LoVo (cell line): ENCODE results near the gene PNMA1.
"Not testable (repeated sequence)": the region's sequence is repeated elsewhere in the genome, so short reads cannot be mapped to it uniquely, and the experiment has no call there.

Experiments used
- DNase-seq: peaks from one replicate; pipeline ENCODE4 v3.0.0-alpha.2; 2016; ENCODE audit warnings: low spot score

Gene PNMA1

GRCh38 chr14:73715707-73716106 is 1.5 kb upstream of the PNMA1 start:
- no peak for DNase-seq

GRCh38 chr14:73714656-73715081 is 485 bp upstream of the PNMA1 start:
- DNase-seq: no peak

GRCh38 chr14:73713206-73713802 is 880 bp downstream of the PNMA1 start:
- DNase-seq: no peak

GRCh38 chr14:73712540-73713180 is 1.5 kb downstream of the PNMA1 start:
- DNase-seq: no peak

GRCh38 chr14:73712071-73712506 is 2.1 kb downstream of the PNMA1 start:
- no peak for DNase-seq

GRCh38 chr14:73710737-73711136 is 3.4 kb downstream of the PNMA1 start:
- no peak for DNase-seq

GRCh38 chr14:73709904-73710469 is 4.2 kb downstream of the PNMA1 start:
- DNase-seq: no peak

GRCh38 chr14:73708076-73708475 is 6.1 kb downstream of the PNMA1 start:
- not testable (repeated sequence) for DNase-seq

GRCh38 chr14:73700325-73700724 is 13.9 kb downstream of the PNMA1 start:
- peak; percentile 20 for DNase-seq

- peak; percentile 67 for DNase-seq
Observed at GRCh38 chr14:73696466-73697400, 17.5 kb downstream of the PNMA1 start.

GRCh38 chr14:73695997-73696396 is 18.2 kb downstream of the PNMA1 start:
- no peak for DNase-seq

GRCh38 chr14:73695082-73695481 is 19.1 kb downstream of the PNMA1 start:
- DNase-seq: no peak

GRCh38 chr14:73694083-73694482 is 20.1 kb downstream of the PNMA1 start:
- no peak for DNase-seq

- DNase-seq: no peak
Observed at GRCh38 chr14:73686901-73687300, 27.3 kb downstream of the PNMA1 start.

GRCh38 chr14:73685328-73685727 is 28.9 kb downstream of the PNMA1 start:
- DNase-seq: no peak

GRCh38 chr14:73684627-73685026 is 29.6 kb downstream of the PNMA1 start:
- no peak for DNase-seq

- no peak for DNase-seq
Observed at GRCh38 chr14:73680821-73681220, 33.4 kb downstream of the PNMA1 start.

- no peak for DNase-seq
Observed at GRCh38 chr14:73678698-73679097, 35.5 kb downstream of the PNMA1 start.

- no peak for DNase-seq
Observed at GRCh38 chr14:73674986-73675385, 39.2 kb downstream of the PNMA1 start.

GRCh38 chr14:73667854-73668253 is 46.3 kb downstream of the PNMA1 start:
- DNase-seq: no peak

GRCh38 chr14:73666583-73666982 is 47.6 kb downstream of the PNMA1 start:
- no peak for DNase-seq

- no peak for DNase-seq
Observed at GRCh38 chr14:73665130-73665529, 49.1 kb downstream of the PNMA1 start.
